Neural cell (in vitro differentiated cells): ENCODE measurements around the gene S1PR2. TPM values are rescaled to one million over a fixed set of nuclear protein-coding genes. Genes with fewer than 3 reads are reported as not detected.

Experiments used
- H2AFZ ChIP-seq: fragments of 200-600, 300-800 bp; sonication (generic), shearing (Covaris generic); 2 replicates; pipeline ENCODE4 v1.6.0; 2014; ENCODE audit warnings: low read depth, mild to moderate bottlenecking, antibody characterized with exemption, low read length, moderate library complexity
- H3F3A ChIP-seq: fragments of 200-600 bp; shearing (Covaris generic); 2 replicates; pipeline ENCODE4 v1.6.1; 2016; ENCODE audit warnings: mild to moderate bottlenecking, moderate library complexity, mixed read lengths, antibody characterized with exemption, low read length; ENCODE audit not compliant: insufficient read depth, poor library complexity, severe bottlenecking
- H3K27ac ChIP-seq: fragments of 200-600, 300-800 bp; sonication (generic), shearing (Covaris generic); 2 replicates; pipeline ENCODE4 v1.5.1; 2014; ENCODE audit warnings: mild to moderate bottlenecking, low read length, moderate library complexity
- H3K27me3 ChIP-seq: fragments of 300-800, 200-600 bp; sonication (generic), shearing (Covaris generic); 2 replicates; pipeline ENCODE4 v1.6.0; 2014; ENCODE audit warnings: mild to moderate bottlenecking, low read depth, low read length, moderate library complexity; ENCODE audit not compliant: insufficient read depth
- H3K36me3 ChIP-seq: fragments of 300-800, 200-600 bp; sonication (generic), shearing (Covaris generic); 2 replicates; pipeline ENCODE4 v1.5.1; 2014; ENCODE audit warnings: mild to moderate bottlenecking, antibody characterized with exemption, low read length, moderate library complexity; ENCODE audit not compliant: insufficient read depth
- H3K4me2 ChIP-seq: fragments of 300-800, 200-600 bp; sonication (generic), shearing (Covaris generic); 2 replicates; pipeline ENCODE4 v1.6.0; 2014; ENCODE audit warnings: mild to moderate bottlenecking, low read length
- H3K4me3 ChIP-seq: fragments of 300-800, 200-600 bp; sonication (generic), shearing (Covaris generic); 2 replicates; pipeline ENCODE4 v1.5.1; 2014; ENCODE audit warnings: mild to moderate bottlenecking, low read length, moderate library complexity
- H3K79me2 ChIP-seq: fragments of 200-600 bp; shearing (Covaris generic); replicated peaks from 2 replicates; pipeline ENCODE4 v1.6.0; 2014; ENCODE audit warnings: mild to moderate bottlenecking, low read length, moderate library complexity; ENCODE audit not compliant: insufficient read depth
- H3K9ac ChIP-seq: fragments of 300-800, 200-600 bp; sonication (generic), shearing (Covaris generic); 2 replicates; pipeline ENCODE4 v1.6.1; 2016; ENCODE audit warnings: mild to moderate bottlenecking, low read length, mixed read lengths
- H3K9me2 ChIP-seq: fragments of 200-600 bp; shearing (Covaris generic); 2 replicates; pipeline ENCODE4 v1.6.1; 2016; ENCODE audit warnings: mild to moderate bottlenecking, low read length, mixed read lengths; ENCODE audit not compliant: insufficient read depth
- H3K9me3 ChIP-seq: fragments of 200-600, 300-800 bp; sonication (generic), shearing (Covaris generic); 2 replicates; pipeline ENCODE4 v1.6.1; 2016; ENCODE audit warnings: mild to moderate bottlenecking, mixed run types, low read length, moderate library complexity, mixed read lengths
- H4K20me1 ChIP-seq: fragments of 200-600 bp; shearing (Covaris generic); 2 replicates; pipeline ENCODE4 v1.6.1; 2016; ENCODE audit warnings: mild to moderate bottlenecking, mixed run types; ENCODE audit not compliant: insufficient read depth
- CTCF ChIP-seq: fragments of 450-650 bp; IDR thresholded peaks from 2 replicates; pipeline ENCODE4 v1.5.1; 2014; ENCODE audit warnings: antibody characterized with exemption, mild to moderate bottlenecking, moderate library complexity; ENCODE audit not compliant: poor library complexity, severe bottlenecking
- EP300 ChIP-seq: fragments of 450-650 bp; conservative IDR thresholded peaks from 2 replicates; pipeline ENCODE4 v1.6.1; 2014; ENCODE audit warnings: antibody characterized with exemption, mild to moderate bottlenecking, moderate library complexity; ENCODE audit not compliant: poor library complexity, severe bottlenecking
- EZH2 ChIP-seq: fragments of 200-600, 300-800 bp; shearing (Covaris generic), sonication (generic); IDR thresholded peaks from 2 replicates; pipeline ENCODE4 v1.6.1; 2014; ENCODE audit warnings: antibody characterized with exemption, low read length, borderline replicate concordance, mild to moderate bottlenecking; ENCODE audit not compliant: insufficient read depth, poor library complexity, severe bottlenecking
- MXI1 ChIP-seq: fragments of 450-650 bp; conservative IDR thresholded peaks from 2 replicates; pipeline ENCODE4 v1.6.1; 2014; ENCODE audit warnings: antibody characterized with exemption, mild to moderate bottlenecking; ENCODE audit not compliant: poor library complexity, severe bottlenecking
- POLR2AphosphoS5 ChIP-seq: IDR thresholded peaks from 2 replicates; pipeline ENCODE4 v1.6.1; 2012
- RAD21 ChIP-seq: fragments of 450-650 bp; conservative IDR thresholded peaks from 2 replicates; pipeline ENCODE4 v1.6.1; 2014; ENCODE audit warnings: antibody characterized with exemption, mild to moderate bottlenecking, moderate library complexity
- REST ChIP-seq: IDR thresholded peaks from 2 replicates; pipeline ENCODE4 v1.6.1; 2012; ENCODE audit warnings: borderline replicate concordance
- SMC3 ChIP-seq: fragments of 450-650 bp; conservative IDR thresholded peaks from 2 replicates; pipeline ENCODE4 v1.6.1; 2014; ENCODE audit warnings: antibody characterized with exemption, mild to moderate bottlenecking, moderate library complexity; ENCODE audit not compliant: poor library complexity
- TAF1 ChIP-seq: IDR thresholded peaks from 2 replicates; pipeline ENCODE4 v1.6.1; 2012; ENCODE audit warnings: low read depth
- polyA plus RNA-seq: library from polyadenylated mRNA; depleted of rRNA; stranded (reverse); fragments of >200 nt; gene quantifications from 2 replicates; pipeline ENCODE4 v1.2.3, GENCODE V29; 2014

S1PR2 gene
- polyA plus RNA-seq, 1 donor from 2014 or later, result 7.5 TPM

DNA sequence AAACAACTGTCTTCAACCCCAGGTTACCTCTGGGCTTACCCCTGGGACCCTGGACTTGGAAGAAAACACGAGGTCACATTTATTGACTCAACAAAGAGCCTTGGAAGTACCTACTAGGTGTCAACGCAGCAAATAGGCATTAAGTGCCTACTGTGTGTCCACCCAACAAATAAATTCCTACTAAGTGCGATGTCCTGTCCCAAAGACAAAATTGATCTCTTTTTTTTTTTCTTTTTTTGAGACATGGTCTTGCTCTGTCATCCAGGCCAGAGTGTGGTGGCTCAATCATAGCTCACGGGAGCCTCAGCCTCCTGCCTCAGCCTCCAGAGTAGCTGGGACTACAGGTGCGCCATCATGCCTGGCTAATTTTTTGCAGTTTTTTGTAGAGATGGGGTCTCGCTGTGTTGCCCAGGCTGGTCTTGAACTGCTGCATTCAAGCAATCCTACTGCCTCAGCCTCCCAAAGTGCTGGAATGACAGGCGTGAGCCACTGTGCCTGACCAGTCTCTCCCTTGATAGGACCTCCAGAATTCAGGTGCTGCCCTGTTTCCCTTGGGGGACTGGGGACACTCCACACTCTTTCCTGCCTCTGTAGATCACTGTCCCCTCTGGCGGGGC is 589 bp upstream of the S1PR2 start:
- peaks cover 10% of the 10 kb centered on the region for H3K79me2 ChIP-seq
- no peak overlapping the region for H3K4me2 ChIP-seq
- H3K9me2 ChIP-seq, result no peaks in the 10 kb centered on the region
- H3K9me3 ChIP-seq, result no peaks in the 10 kb centered on the region
- no peaks in the 10 kb centered on the region for H3K27me3 ChIP-seq
- TF ChIP-seq SMC3, result no peak
- no peak for TF ChIP-seq MXI1
- TF ChIP-seq CTCF, result no peak
- TF ChIP-seq EP300, result no peak
- TF ChIP-seq EZH2, result no peak
- TF ChIP-seq TAF1, result no peak
- TF ChIP-seq REST, result no peak
- TF ChIP-seq RAD21, result no peak
- TF ChIP-seq POLR2AphosphoS5, result no peak
- H3K27ac ChIP-seq, result peak overlapping the region; percentile 65
- H3K36me3 ChIP-seq, result no peaks in the 10 kb centered on the region
- no peaks in the 10 kb centered on the region for H4K20me1 ChIP-seq
- no peaks in the 10 kb centered on the region for H3F3A ChIP-seq
- peak overlapping the region; percentile 73 for H2AFZ ChIP-seq
- peak overlapping the region; percentile 92 for H3K4me3 ChIP-seq
- peak overlapping the region; percentile 86 for H3K9ac ChIP-seq

DNA sequence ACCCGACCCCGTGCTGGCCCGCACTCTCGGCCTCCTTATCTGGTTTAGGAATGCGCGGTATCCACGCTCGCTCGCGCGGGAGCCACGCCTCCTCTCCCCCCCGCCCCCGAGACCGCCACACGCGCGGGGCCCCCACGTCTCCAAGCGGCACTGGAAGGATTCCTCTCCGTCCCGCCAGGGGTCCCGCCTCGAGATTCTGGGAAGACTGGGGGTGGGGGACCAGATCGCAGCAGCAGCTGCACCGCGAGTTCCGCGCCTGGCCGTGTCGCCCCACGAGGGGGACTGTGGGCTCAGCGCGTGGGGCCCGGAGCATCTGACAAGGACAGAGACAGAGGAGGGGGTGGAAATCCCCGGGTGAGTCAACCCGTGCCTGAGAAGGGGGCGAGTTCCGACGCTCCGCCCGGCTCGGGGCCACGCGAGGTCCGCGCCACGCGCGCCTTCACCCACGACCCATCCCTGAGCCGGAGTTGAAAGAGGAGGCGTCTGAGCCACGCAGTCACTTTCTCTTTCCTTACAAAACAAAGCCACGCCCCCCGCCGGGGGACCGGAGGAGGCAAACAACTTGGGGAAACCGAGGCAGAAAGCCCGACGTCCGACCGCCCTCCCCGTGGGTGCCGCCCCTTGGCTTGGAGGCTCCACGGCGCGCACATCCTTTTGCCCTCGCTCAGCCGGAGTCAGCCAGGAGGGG is 814 bp downstream of the S1PR2 start:
- peak; percentile 32 for TF ChIP-seq EP300
- peak; percentile 49 for TF ChIP-seq MXI1
- no peak for TF ChIP-seq RAD21
- peak; percentile 36 for TF ChIP-seq CTCF
- no peak for TF ChIP-seq TAF1
- TF ChIP-seq REST, result no peak
- no peak for TF ChIP-seq POLR2AphosphoS5
- no peak for TF ChIP-seq SMC3
- no peak for TF ChIP-seq EZH2
- H2AFZ ChIP-seq, result peak overlapping the region; percentile 73

More for the DNA sequence above, 814 bp downstream of the S1PR2 start:
- no peaks in the 10 kb centered on the region for H3K27me3 ChIP-seq
- H3K36me3 ChIP-seq, result no peaks in the 10 kb centered on the region
- H3K4me2 ChIP-seq, result peak overlapping the region; percentile 78
- H3K9me2 ChIP-seq, result no peaks in the 10 kb centered on the region
- H3F3A ChIP-seq, result no peaks in the 10 kb centered on the region
- peaks cover 10% of the 10 kb centered on the region for H3K79me2 ChIP-seq
- H3K4me3 ChIP-seq, result peak overlapping the region; percentile 92
- H4K20me1 ChIP-seq, result no peaks in the 10 kb centered on the region
- no peaks in the 10 kb centered on the region for H3K9me3 ChIP-seq
- H3K27ac ChIP-seq, result peak overlapping the region; percentile 65
- H3K9ac ChIP-seq, result peak overlapping the region; percentile 86
